Head of caudate nucleus (tissue), 42 donors: Measurements from ENCODE around the gene MRAS.

Experiments used
- DNase-seq, 42 donors: peaks; one replicate each; pipeline versions ENCODE4 v3.0.0 to v3.0.0-alpha.2; 2020 to 2021; ENCODE audit warnings: mixed read lengths in 7 of 42
- intact Hi-C: fragments of 100-400 bp; cut with DNase I; formaldehyde crosslinking; loops from one replicate; pipeline ENCODE4 v1.15.0; 2022

The MRAS gene

DNA sequence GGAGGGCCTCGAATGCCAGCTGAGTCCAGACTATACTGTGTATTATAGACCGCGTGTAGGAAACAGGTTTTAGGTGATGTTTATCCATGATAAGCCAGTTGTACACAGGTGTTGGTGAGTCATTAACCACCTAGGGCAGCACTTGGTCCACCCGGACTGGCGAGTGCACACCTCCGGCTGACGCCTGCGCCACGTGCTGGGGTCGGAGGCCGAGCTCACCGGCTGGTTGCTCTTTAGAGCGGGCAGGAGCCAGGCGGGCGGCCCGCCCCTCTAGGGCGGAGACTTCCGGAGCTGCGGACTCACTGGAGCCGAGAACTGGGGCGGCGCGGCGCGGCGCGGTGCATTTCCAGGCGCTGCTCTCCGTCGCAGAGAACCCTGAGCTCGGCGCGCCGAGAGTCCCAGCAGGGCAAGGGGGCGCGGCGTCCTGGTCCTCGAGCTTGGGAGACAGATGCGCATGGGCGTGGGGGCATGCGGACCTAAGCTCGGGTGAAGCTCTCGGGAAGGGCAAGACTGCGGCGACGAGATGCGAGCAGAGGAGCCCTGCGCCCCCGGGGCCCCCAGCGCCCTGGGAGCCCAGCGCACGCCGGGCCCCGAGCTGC, 86.0 kb downstream of the MRAS start, which contains the start of gene ESYT3:
TSS of gene ESYT3 (plus strand) at position 341 of the 599 bp plus-strand sequence. CDS start at position 524, 183 bp downstream.
- peak; percentile 24 to 91 (median 72) for DNase-seq
- intact Hi-C loops = no loop called here

GRCh38 chr3:138434875-138435772, 86.7 kb downstream of the MRAS start:
- intact Hi-C loops = no loop called here
- DNase-seq = peak in 19 of 42 donors; percentile 10 to 52 (median 34)

DNA sequence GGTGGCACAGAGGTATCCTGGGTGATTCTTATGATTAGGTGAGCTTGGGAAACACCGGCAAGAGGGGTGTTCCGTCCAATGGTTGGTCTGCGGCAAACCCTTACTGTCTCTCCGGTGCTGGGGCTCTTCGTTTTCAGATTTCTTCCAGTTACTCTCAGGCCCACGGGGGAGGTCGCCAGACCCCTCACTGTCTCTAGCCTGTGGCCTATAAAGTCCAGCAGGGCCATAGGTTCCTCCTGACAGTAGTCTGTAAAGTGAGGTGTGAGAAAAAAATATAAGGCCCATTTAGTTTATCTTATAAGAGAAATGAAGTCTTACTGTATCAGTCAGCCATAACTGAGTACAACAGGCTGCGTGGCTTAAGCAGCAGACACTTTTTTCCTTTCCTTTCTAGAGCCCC, 87.5 kb downstream of the MRAS start:
- intact Hi-C loops = no loop called here
- no peak for DNase-seq

- DNase-seq = no peak
- intact Hi-C loops = no loop called here
These were observed 88.9 kb downstream of the MRAS start for GRCh38 chr3:138437281-138437680.

DNA sequence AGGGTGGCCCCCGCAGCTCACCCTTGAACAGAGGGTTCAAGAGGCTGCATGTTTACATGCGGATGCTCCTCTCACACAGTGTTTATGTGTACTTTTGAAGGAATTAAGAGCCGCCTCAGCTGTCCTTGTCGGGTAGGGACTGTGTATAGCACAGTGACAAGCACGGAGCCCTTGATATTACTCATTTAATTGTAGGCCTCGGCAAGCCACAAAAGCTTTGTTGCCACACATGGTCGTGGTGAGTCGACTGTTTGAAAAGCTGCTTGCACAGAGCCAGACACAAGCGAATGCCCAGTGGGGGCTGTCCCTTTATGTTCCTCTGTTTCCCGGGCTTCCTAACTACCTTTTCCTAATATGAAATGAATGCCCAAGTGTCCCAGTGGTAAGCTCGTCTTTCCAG, 90.5 kb downstream of the MRAS start:
- no peak for DNase-seq
- intact Hi-C loops = no loop called here

DNA sequence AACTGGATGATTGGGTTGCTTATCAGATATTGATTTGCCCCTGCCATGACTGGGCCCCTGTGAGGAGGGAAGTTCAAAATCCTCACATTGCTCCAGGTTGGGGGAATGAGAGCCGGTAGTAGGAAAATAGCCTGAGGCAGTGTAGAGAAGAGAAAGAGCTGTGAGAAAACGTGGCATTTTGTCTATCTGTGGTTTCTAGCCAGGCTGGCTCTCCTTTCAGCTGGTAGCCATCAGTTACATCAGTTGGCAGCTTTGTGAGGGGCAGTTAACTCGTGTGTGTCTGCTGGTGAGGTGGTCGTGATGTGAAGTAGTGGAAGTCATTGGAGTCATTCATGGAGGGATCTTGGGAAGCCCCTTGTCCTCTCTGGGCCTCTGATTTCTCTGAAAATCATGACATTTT, 91.3 kb downstream of the MRAS start:
- peak in 1 of 42 donors; percentile 1 for DNase-seq
- intact Hi-C loops = no loop called here

- DNase-seq = peak in 1 of 42 donors; percentile 32
- intact Hi-C loops = no loop called here
These were observed 91.7 kb downstream of the MRAS start for GRCh38 chr3:138440121-138440521.

GRCh38 chr3:138440596-138440995, 92.2 kb downstream of the MRAS start:
- intact Hi-C loops = no loop called here

GRCh38 chr3:138441256-138441655, 92.9 kb downstream of the MRAS start:
- peak in 1 of 42 donors; percentile 5 for DNase-seq
- intact Hi-C loops = no loop called here

More at GRCh38 chr3:138440596-138440995, 92.2 kb downstream of the MRAS start:
- peak in 1 of 42 donors; percentile 4 for DNase-seq

DNA sequence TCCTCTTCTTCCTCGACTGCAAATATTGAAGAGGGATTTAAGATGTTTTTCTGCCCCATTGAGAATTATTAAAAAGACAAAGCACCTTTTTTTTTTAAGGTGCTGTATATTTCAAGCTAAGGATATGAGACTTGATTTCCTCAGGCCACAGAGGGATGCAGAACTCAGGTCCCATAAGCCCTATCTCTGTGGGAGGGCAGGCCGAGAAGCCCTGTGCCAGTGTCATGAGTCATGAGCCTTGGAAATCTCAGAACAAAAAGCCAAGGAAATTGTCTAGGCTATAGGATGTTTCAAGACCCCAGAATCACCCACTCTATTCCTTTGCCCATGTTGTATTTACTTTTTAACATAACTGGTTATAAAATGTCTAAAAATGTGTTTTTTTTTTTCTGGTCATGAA, 93.4 kb downstream of the MRAS start:
- peak in 1 of 42 donors; percentile 7 for DNase-seq
- intact Hi-C loops = no loop called here

DNA sequence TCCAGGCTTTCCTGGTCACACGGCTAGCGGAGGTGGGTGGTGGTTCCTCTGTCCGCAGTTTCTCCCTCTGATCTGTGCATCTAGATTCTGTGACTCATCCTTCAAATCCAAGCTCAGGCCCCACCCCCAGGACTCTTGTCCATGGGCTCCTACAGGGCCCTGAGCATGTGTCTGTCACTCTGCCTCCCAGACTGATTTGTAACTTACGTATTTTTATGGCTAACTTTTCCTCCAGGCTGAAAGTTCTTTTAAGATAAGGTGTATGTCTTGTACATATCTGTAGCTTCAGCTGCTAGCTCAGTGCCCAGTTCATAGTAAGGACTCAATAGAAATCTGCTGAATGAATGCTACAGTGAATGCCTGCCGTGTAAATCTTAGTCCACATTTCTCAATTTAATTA, 94.1 kb downstream of the MRAS start:
- DNase-seq = peak in 2 of 42 donors; percentile 21 to 31
- intact Hi-C loops = no loop called here

DNA sequence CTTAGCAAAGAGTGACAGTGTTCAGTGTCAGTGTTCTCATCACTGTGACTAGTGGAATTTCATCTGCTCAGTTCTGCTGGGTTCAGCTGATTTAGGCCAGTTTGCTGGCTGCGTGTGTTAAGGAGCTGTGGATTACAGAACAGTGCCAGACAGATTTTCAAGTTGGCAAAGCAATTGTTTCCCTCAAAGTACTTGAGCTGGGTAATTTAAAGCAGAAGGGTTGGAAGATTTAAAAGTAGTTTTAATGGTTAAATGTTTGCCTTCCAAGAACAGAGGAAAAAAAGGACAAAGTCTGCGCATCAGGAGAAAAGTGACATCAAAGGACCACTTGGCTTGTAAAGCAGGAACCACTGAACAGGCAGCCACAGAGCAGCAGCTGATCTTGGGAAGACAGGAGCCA, 94.7 kb downstream of the MRAS start:
- intact Hi-C loops = no loop called here
- DNase-seq = peak in 1 of 42 donors; percentile 9

GRCh38 chr3:138443521-138444503, 95.4 kb downstream of the MRAS start:
- DNase-seq = peak in 1 of 42 donors; percentile 16
- intact Hi-C loops = no loop called here

GRCh38 chr3:138445236-138445635, 96.9 kb downstream of the MRAS start:
- peak in 1 of 42 donors; percentile 7 for DNase-seq
- intact Hi-C loops = no loop called here

- no peak for DNase-seq
These were observed 97.3 kb downstream of the MRAS start for GRCh38 chr3:138445654-138446053.

DNA sequence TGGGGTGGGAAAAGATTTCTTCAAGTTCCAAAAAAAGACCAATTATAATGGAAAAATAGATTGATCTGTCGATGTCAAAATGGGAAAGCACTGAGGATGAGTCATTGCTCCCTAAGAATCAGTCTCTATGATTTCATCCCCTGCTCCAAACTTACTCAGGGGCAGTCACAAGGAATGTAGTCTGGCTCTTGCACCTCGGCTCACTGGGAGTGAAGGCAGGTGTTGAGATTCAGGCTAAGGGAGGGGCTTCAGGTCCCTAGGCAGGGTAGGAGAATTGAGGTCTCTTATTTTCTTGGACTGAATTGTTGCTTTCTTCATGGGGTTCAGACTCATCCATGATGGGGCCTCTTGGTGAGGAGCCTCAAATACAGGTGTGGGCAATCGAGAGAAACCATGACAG, 100.3 kb downstream of the MRAS start:
- DNase-seq = peak in 1 of 42 donors; percentile 7
- intact Hi-C loops = no loop called here

More at GRCh38 chr3:138445654-138446053, 97.3 kb downstream of the MRAS start:
- intact Hi-C loops = no loop called here

GRCh38 chr3:138449490-138449889, 101.1 kb downstream of the MRAS start:
- intact Hi-C loops = no loop called here
- peak in 1 of 42 donors; percentile 10 for DNase-seq

- peak in 2 of 42 donors; percentile 15 to 25 for DNase-seq
- intact Hi-C loops = no loop called here
These were observed 101.8 kb downstream of the MRAS start for GRCh38 chr3:138450181-138450580.
